Activated CD4-positive, alpha-beta T cell treated with anti-CD3 and anti-CD28 coated beads for 36 hours (primary cell): Measurements from ENCODE around the gene EPB41L2. TPM values are rescaled to one million over a fixed set of nuclear protein-coding genes. Genes with fewer than 3 reads are reported as not detected.
A peak's percentile ranks its signal among the peaks of the same experiment; 100 is the strongest.

Experiments used
- ATAC-seq: fragments of 200-7000 bp; cut with Tn5 transposase; one replicate; pipeline ENCODE4 v1.10.0; 2021; ENCODE audit warnings: mild to moderate bottlenecking, moderate library complexity
- CTCF ChIA-PET: fragments of 350-600 bp; sonication (Branson Sonifier 250); formaldehyde crosslinking; loops from one replicate; lab custom pipeline; 2021; ENCODE audit warnings: antibody characterized with exemption; lab: Charles Lee
- POLR2A ChIA-PET: fragments of 350-600 bp; sonication (Branson Sonifier 250); formaldehyde crosslinking; loops from one replicate; lab custom pipeline; 2021; ENCODE audit warnings: antibody characterized with exemption, inconsistent platforms; lab: Charles Lee
- DNase-seq: peaks from one replicate; pipeline ENCODE4 v3.0.0-alpha.2; 2020
- H3K27ac Mint-ChIP-seq: one replicate; pipeline ENCODE4 v1.8.0; 2021; ENCODE audit warnings: mixed read lengths
- H3K27me3 Mint-ChIP-seq: one replicate; pipeline ENCODE4 v1.8.0; 2021; ENCODE audit warnings: mixed read lengths
- H3K36me3 Mint-ChIP-seq: one replicate; pipeline ENCODE4 v1.8.0; 2021; ENCODE audit warnings: low read depth, mixed read lengths
- H3K4me1 Mint-ChIP-seq: one replicate; pipeline ENCODE4 v1.8.0; 2021; ENCODE audit warnings: mixed read lengths
- H3K4me3 Mint-ChIP-seq: one replicate; pipeline ENCODE4 v1.8.0; 2021; ENCODE audit warnings: mild to moderate bottlenecking, moderate library complexity, mixed read lengths
- H3K9me3 Mint-ChIP-seq: one replicate; pipeline ENCODE4 v1.8.0; 2021; ENCODE audit warnings: low read depth, mixed read lengths
- intact Hi-C, 2 experiments: fragments of 100-400 bp; cut with DNase I in 1 of 2; cut with micrococcal nuclease in 1 of 2; formaldehyde crosslinking; loops; one replicate each; pipeline versions ENCODE4 v1.14.2 to v1.15.1; 2022 to 2024; cut with DNase I, micrococcal nuclease
- total RNA-seq, 2 experiments: library from RNA; stranded (reverse); gene quantifications; one replicate each; pipeline ENCODE4 v1.2.3, GENCODE V29; 2021

The EPB41L2 gene
- total RNA-seq, 2 experiments from 2014 or later = 33.3 to 43.4 TPM

- ChIA-PET CTCF (interaction anchor here (1.0 kb wide), 1 partner anchor 20 kb away, joined by 3 read pairs; no protein-coding TSS in a partner anchor), POLR2A (no interaction called here)
- Mint-ChIP-seq H3K27me3 (no peaks in the 10 kb centered on the region), H3K9me3 (peaks cover 5% of the 10 kb centered on the region), H3K27ac (peak overlapping the region; percentile 20), H3K4me3 (peak overlapping the region; percentile 78), H3K36me3 (peaks cover 4% of the 10 kb centered on the region), H3K4me1 (peaks cover 28% of the 10 kb centered on the region)
- ATAC-seq (no peak), DNase-seq (no peak)
- intact Hi-C loops = loop anchor here (2.0 to 5.0 kb wide), 4 partner anchors 73 to 569 kb away; partner anchors contain the start of gene AKAP7 (in 2 of the 2)
These were observed 1.3 kb downstream of the EPB41L2 start for GRCh38 chr6:131061751-131062119.

GRCh38 chr6:131061041-131061750, 1.8 kb downstream of the EPB41L2 start:
- ATAC-seq = no peak
- Mint-ChIP-seq H3K9me3 (peaks cover 6% of the 10 kb centered on the region), H3K4me1 (peaks cover 28% of the 10 kb centered on the region), H3K4me3 (peak overlapping the region; percentile 78), H3K27ac (peak overlapping the region; percentile 20), H3K27me3 (no peaks in the 10 kb centered on the region), H3K36me3 (peaks cover 9% of the 10 kb centered on the region)
- no peak for DNase-seq
- ChIA-PET CTCF (interaction anchor here (0.6 to 1.5 kb wide), 3 partner anchors 20 to 73 kb away, joined by 3 to 5 read pairs (median 3); no protein-coding TSS in a partner anchor), POLR2A (no interaction called here)
- intact Hi-C loops = loop anchor here (2.0 to 5.0 kb wide), 2 partner anchors 74 to 76 kb away; partner anchors contain the start of gene AKAP7 (in 2 of the 2)

- H3K4me3 Mint-ChIP-seq = no peak overlapping the region
- peaks cover 9% of the 10 kb centered on the region for H3K36me3 Mint-ChIP-seq
- no peak for DNase-seq
- ChIA-PET POLR2A (no interaction called here), CTCF (interaction anchor here (1.5 kb wide), 1 partner anchor 23 kb away, joined by 5 read pairs; no protein-coding TSS in a partner anchor)
- H3K9me3 Mint-ChIP-seq = peaks cover 9% of the 10 kb centered on the region
- no peak overlapping the region for H3K27ac Mint-ChIP-seq
- intact Hi-C loops = loop anchor here (1.0 to 5.0 kb wide), 3 partner anchors 74 to 79 kb away; partner anchors contain the start of gene AKAP7 (in 2 of the 2)
- no peaks in the 10 kb centered on the region for H3K27me3 Mint-ChIP-seq
- H3K4me1 Mint-ChIP-seq = peaks cover 28% of the 10 kb centered on the region
- ATAC-seq = no peak
These were observed 2.7 kb downstream of the EPB41L2 start for GRCh38 chr6:131060311-131060710.

- no peaks in the 10 kb centered on the region for H3K27me3 Mint-ChIP-seq
- H3K4me3 Mint-ChIP-seq = no peak overlapping the region
- H3K36me3 Mint-ChIP-seq = peaks cover 11% of the 10 kb centered on the region
- ATAC-seq (no peak), DNase-seq (no peak)
- intact Hi-C loops = no loop called here
- CTCF ChIA-PET = interaction anchor here (0.6 kb wide), 1 partner anchor 45 kb away, joined by 3 read pairs; no protein-coding TSS in a partner anchor
- no peak overlapping the region for H3K27ac Mint-ChIP-seq
- peaks cover 28% of the 10 kb centered on the region for H3K4me1 Mint-ChIP-seq
- peaks cover 14% of the 10 kb centered on the region for H3K9me3 Mint-ChIP-seq
- POLR2A ChIA-PET = no interaction called here
These were observed 3.6 kb downstream of the EPB41L2 start for GRCh38 chr6:131059486-131059885.

- H3K27me3 Mint-ChIP-seq = no peaks in the 10 kb centered on the region
- ATAC-seq = no peak
- H3K9me3 Mint-ChIP-seq = peaks cover 21% of the 10 kb centered on the region
- H3K27ac Mint-ChIP-seq = no peak overlapping the region
- H3K36me3 Mint-ChIP-seq = peaks cover 18% of the 10 kb centered on the region
- H3K4me3 Mint-ChIP-seq = no peak overlapping the region
- ChIA-PET CTCF (interaction anchor here (0.7 kb wide), 1 partner anchor 22 kb away, joined by 3 read pairs; no protein-coding TSS in a partner anchor), POLR2A (no interaction called here)
- no peak for DNase-seq
- intact Hi-C loops = no loop called here
- H3K4me1 Mint-ChIP-seq = peaks cover 21% of the 10 kb centered on the region
These were observed 4.8 kb downstream of the EPB41L2 start for GRCh38 chr6:131058236-131058635.

GRCh38 chr6:131054392-131055250, 8.4 kb downstream of the EPB41L2 start:
- POLR2A ChIA-PET = no interaction called here
- ATAC-seq = no peak
- no peaks in the 10 kb centered on the region for H3K27me3 Mint-ChIP-seq

GRCh38 chr6:131053546-131054240, 9.4 kb downstream of the EPB41L2 start:
- peaks cover 33% of the 10 kb centered on the region for H3K9me3 Mint-ChIP-seq
- ATAC-seq = no peak
- ChIA-PET POLR2A (no interaction called here), CTCF (no interaction called here)
- no peak overlapping the region for H3K4me3 Mint-ChIP-seq
- no peak overlapping the region for H3K27ac Mint-ChIP-seq
- no peaks in the 10 kb centered on the region for H3K4me1 Mint-ChIP-seq
- no peak for DNase-seq
- peaks cover 24% of the 10 kb centered on the region for H3K36me3 Mint-ChIP-seq
- intact Hi-C loops = no loop called here
- H3K27me3 Mint-ChIP-seq = no peaks in the 10 kb centered on the region

More at GRCh38 chr6:131054392-131055250, 8.4 kb downstream of the EPB41L2 start:
- no peak for DNase-seq
- peaks cover 33% of the 10 kb centered on the region for H3K9me3 Mint-ChIP-seq
- CTCF ChIA-PET = interaction anchor here (0.9 kb wide), 1 partner anchor 11 kb away, joined by 4 read pairs; no protein-coding TSS in a partner anchor
- intact Hi-C loops = no loop called here
- H3K4me3 Mint-ChIP-seq = no peak overlapping the region
- no peak overlapping the region for H3K27ac Mint-ChIP-seq
- H3K4me1 Mint-ChIP-seq = no peaks in the 10 kb centered on the region
- H3K36me3 Mint-ChIP-seq = peaks cover 24% of the 10 kb centered on the region

GRCh38 chr6:131052181-131052580, 10.9 kb downstream of the EPB41L2 start:
- intact Hi-C loops = no loop called here

GRCh38 chr6:131051341-131051740, 11.7 kb downstream of the EPB41L2 start:
- DNase-seq = no peak
- Mint-ChIP-seq H3K4me3 (no peak overlapping the region), H3K27me3 (no peaks in the 10 kb centered on the region), H3K27ac (no peak overlapping the region), H3K9me3 (peaks cover 27% of the 10 kb centered on the region), H3K36me3 (peaks cover 16% of the 10 kb centered on the region), H3K4me1 (no peaks in the 10 kb centered on the region)
- intact Hi-C loops = no loop called here
- ChIA-PET POLR2A (no interaction called here), CTCF (no interaction called here)
- no peak for ATAC-seq

More at GRCh38 chr6:131052181-131052580, 10.9 kb downstream of the EPB41L2 start:
- Mint-ChIP-seq H3K9me3 (peaks cover 32% of the 10 kb centered on the region), H3K27ac (no peak overlapping the region), H3K4me3 (no peak overlapping the region), H3K36me3 (peaks cover 22% of the 10 kb centered on the region), H3K4me1 (no peaks in the 10 kb centered on the region), H3K27me3 (no peaks in the 10 kb centered on the region)
- DNase-seq (no peak), ATAC-seq (no peak)
- ChIA-PET POLR2A (no interaction called here), CTCF (no interaction called here)

- Mint-ChIP-seq H3K9me3 (peaks cover 20% of the 10 kb centered on the region), H3K27me3 (no peaks in the 10 kb centered on the region), H3K36me3 (peaks cover 14% of the 10 kb centered on the region), H3K4me3 (no peak overlapping the region), H3K27ac (no peak overlapping the region), H3K4me1 (no peaks in the 10 kb centered on the region)
- POLR2A ChIA-PET = no interaction called here
- CTCF ChIA-PET = no interaction called here
- intact Hi-C loops = no loop called here
- ATAC-seq (no peak), DNase-seq (no peak)
These were observed 13.4 kb downstream of the EPB41L2 start for GRCh38 chr6:131049608-131050007.
